NCI-H146 treated with DMSO at 0.1 percent for 48 hours (cell line): ENCODE measurements around the gene ROCK2.
"Not testable (repeated sequence)": the region's sequence is repeated elsewhere in the genome, so short reads cannot be mapped to it uniquely, and the experiment has no call there.

Experiments used
- DNase-seq: peaks from one replicate; lab custom pipeline; 2025; ENCODE audit not compliant: unreplicated experiment; lab: John Stamatoyannopoulos, UW

Gene ROCK2

DNA sequence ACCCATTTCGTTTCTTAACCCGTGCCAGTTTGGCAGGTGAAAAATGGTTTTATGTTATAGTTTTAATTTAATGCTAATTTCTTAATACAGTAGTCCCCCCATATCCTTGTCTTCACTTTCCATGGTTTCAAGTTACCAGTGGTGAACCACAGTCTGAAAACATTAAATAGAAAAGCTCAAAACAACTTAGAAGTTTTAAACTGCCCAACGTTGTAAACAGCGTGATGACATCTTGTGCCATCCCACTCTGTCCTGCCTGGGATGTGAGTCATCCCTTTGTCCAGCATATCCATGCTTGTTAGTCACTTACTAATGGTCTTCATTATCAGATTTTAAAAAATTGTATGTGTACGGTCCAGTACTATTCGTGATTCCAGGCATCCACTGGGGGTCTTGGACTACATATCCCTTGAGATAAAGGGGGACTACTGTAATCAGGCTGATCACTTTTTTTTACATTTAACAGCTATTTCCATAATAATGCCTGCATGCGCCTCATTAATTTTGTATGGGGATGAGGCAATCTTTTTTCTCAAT, 157.3 kb downstream of the ROCK2 start:
- no peak for DNase-seq

DNA sequence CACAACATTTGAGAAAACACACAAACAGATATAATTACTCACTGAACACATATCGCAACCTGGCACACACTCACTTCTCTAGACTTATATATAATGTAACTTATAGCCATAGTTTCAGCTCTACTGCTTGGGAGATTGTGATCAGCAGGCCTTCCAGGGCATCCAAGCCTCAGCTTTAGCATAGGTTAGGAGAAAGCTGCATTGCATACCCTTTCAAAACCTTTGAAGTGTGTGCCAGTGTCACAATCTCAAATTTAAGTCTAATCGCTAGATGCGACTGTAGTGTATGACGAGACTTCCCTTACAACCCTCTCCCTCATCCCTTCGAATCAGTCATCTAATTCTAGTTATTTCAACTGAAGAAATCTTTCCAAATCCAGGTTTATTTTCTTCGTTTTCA, 158.3 kb downstream of the ROCK2 start:
- no peak for DNase-seq

DNA sequence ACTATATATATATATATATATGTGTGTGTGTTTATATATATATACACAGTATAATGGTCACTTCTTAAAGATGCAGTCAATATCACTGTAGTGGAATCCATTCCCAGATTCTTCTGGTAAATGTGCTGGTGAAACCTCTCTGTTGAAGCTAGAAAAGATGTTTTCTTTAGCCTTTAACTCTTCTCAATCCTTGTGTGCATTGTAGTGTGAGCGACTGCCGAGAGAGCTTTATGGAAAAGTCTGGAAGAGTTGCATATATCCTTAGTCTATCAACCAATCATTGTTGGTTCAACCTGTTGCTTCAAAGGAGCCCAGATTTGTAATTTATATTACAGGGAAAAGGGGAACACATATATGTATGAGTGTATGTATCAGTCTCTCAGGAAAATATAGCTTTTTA, 161.5 kb downstream of the ROCK2 start:
- no peak for DNase-seq

DNA sequence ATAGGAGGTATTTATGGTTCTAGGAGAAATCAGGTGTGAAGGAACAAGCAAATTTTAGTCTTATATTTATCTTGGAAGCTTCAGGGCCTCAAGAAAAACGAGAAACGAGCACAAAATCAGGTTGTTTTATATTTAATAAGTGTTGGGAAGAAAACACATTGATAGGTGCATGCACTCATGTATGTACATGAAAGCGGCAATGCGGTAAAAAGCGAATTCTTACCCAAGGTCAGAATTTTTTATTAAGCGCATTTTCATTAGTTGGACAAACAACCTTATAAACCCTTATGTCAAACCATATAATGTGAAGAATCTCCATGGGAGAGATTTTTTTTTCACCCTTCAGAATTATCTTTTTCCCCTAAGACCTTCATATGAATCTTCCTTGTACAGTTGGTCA, 163.8 kb downstream of the ROCK2 start:
- DNase-seq: no peak

DNA sequence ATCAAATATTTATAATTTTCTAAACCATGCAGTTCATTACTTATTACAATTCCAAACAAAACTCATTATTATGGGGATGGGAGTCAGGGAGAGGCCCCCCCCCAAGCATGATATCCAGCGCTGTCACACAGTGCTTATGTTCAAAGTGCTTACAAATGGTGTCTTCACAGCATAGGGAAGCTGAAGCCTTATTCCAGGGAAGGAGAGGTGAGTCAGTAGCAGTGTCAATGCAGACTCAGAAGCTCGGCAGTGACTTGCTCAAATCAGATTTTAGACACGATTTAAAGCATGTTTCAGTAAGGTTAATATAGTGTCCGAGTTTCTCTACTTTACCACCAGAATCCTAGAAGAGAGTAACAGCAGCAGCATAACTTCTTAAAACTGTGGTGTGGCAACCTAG, 164.5 kb downstream of the ROCK2 start:
- DNase-seq: no peak

DNA sequence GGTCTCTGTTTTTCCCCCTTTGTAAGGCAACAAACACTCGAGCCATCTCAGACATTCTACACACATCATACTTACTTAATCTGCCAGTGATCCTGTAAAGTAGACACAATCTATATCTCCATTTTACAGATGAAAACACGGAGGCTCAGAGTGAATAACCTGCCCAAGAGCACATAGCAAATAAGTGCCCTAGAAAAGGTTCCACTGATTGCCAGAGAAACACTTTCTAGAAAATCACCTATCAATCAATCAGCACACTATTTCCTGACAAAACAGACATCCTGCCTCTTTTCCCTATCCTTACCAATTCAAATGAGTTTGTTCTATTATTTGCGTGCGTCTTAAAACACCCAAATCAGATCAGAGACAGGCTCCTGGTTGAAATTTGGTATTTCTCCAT, 165.2 kb downstream of the ROCK2 start:
- no peak for DNase-seq

DNA sequence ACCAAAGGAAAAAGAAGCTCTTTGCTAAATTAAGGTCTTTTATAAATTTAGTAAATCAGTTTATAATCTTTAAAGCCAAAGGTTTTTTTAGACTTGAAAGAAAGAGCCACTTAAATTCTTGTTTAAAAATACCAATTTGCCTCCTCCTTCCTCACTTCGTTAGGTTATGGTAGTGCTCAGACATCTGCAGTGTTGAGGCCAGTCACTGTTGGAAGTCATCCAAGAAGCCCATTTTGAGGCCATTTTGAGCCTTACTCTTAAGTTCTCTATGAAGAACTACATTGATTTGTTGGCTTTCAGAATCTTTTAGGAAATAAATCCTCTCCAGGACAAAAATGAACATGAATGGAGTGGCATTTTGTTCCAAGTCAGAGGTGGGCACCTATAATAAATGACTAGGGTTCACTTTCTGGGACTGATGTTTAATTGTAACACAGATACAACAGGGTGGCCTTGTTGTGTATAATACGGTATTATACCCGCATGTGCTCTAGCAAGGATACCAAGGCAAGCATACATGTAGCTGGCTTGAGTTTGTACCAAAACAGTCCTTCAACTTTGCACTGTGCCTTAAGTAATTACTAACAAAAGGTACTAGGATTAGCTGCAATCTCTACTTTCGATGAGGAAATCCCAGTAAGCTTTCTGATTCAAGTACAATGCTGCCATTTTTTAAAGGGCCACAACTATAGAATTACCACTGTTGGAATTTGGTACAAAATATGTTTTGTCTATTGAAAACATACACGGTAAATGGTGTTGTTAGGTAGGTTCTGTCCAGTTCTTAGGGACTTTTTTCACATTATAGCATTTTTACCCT, 166.4 kb downstream of the ROCK2 start:
- DNase-seq: no peak

DNA sequence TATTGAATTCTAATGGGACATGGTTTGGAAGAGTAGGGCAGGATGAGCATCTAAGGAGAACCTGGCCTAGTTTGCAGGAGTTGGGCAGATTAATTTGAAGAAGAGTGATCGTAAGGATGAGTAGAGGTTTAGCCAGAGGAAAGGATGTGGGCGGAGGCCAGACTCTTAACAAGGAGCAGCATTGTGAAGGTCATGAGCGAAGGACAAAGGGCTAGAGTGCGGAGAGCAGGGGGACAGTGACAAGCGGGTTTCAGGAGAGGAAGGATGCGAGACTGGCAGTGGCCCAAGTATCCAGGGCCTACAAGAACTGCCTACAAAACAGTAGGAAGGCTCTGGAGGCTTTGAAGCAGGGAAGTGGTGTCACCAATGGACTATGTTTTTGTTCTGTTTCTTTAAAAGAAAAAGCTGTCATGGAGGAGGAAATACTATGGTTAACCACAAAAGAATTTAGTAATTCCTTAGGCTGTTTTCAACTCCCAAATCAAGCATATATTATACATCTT, 169.1 kb downstream of the ROCK2 start:
- DNase-seq: no peak

DNA sequence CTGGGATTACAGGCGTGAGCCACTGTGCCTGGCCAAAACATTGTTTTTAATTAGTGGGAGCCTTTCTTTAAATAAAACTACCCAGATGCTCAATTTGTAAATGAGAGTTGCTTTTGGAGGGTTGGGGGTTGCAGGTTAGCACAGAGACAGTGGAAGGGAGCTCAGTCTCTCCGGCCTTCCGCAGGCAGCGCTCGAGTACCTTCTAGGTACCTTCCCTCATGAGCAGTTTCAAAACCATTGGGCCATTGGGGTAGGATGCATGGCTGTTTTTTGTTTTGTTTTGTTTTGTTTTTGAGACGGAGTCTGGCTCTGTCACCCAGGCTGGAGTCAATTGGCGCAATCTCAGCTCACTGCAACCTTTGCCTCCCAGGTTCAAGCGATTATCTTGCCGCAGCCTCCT, 170.2 kb downstream of the ROCK2 start:
- no peak for DNase-seq

DNA sequence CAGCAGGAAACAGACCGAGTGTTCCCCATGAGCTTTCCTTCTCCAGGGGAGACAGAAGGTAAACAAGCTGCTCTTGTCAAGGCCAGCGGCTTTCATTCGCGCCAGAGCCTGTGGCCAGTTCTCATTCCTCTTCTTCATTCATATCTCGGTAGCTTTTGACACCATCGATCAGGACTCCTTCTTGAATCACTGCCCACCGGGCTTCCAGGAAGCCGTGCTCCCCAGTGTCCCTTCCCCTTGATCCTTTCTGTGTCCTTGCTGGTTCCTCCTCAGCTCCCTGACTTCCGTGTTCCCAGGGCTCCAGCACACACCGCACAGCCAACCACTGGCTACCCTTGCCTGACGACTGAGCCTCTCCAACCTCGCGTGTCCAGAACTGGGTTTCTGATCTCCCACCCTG, 175.1 kb downstream of the ROCK2 start:
- no peak for DNase-seq

DNA sequence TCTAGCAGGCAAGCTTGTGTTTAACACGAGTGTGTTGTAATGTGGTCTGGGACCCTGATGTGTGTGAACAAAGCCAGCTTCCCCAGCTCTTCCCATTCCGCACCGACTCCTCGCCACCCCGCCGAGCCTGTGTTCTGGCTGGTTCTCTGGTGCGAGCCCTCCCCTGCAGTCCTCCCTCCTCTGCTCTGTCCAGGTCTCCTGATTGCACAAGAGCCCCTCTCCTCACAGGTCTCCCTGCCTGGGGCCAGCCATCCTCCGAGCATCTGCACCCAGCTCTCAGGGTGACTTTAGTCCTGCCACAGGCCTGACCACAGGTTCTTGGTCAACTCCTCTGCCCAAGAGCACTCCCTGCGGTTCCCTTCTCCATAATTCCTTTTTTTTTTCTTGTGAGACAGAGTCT, 175.9 kb downstream of the ROCK2 start:
- no peak for DNase-seq

DNA sequence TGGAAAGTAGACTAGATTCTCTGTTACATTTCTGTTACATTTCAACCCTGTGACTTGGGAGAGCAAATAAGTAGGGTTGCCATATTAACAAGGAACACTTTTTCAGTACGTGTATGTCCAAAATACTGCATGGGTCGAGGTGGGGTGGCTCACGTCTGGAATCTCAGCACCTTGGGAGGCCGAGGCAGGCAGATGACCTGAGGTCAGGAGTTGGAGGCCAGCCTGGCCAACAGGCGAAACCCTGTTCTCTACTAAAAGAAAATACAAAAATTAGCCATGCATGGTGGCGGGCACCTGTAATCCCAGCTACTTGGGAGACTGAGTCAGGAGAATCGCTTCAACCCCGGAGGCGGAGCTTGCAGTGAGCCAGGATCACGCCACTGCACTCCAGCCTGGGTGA, 178.0 kb downstream of the ROCK2 start:
- DNase-seq: no peak

DNA sequence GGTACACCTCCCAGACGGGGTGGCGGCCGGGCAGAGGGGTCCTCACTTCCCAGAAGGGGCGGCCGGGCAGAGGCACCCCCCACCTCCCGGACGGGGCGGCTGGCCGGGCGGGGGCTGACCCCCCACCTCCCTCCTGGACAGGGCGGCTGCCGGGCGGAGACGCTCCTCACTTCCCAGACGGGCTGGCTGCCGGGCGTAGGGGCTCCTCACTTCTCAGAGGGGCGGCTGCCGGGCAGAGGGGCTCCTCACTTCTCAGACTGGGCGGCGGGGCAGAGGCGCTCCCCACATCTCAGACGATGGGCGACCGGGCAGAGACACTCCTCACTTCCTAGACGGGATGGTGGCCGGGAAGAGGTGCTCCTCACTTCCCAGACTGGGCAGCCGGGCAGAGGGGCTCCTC, 179.4 kb downstream of the ROCK2 start:
- DNase-seq: not testable (repeated sequence)

DNA sequence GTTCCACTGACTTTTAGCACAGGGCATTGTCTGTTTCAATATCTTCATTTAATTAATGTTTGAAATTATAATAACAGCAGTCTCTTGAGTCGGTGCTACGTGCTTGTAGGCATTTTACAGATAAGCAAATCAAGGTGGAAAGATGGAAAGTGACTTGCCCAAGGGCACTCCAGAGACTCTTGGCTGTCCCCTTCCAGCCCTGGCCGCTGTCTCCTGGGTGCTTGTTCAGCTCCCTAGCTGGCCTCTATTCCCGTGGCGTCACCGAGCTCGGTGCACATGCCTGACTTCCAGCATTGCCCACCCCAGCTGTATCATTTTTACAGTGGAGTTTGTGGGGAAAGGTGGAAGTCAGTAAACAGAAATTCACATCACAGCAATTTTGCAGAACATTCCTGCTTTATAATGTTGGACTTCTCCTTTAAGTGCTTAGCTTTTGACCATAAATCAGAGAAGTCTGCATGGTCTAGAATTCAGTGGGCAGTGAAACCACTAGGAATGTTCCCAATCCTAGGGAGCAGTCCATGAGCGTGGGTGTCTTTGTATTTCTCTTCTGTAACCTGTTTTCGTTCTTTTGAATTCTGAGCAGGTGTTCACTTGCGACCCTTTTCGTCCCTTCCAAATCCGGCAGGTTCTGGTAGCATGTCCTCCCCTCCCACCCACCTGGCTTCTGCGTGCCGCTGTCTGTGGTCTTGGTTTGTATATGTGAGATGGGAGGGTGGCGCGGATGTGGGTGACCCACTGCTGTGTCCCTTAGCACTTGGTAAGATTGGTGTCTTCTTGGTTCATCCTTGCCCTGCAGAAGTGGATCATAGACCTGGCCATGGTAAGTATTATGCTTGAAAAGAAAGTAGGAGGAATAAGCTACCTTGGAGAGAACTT, 180.8 kb downstream of the ROCK2 start:
- no peak for DNase-seq

DNA sequence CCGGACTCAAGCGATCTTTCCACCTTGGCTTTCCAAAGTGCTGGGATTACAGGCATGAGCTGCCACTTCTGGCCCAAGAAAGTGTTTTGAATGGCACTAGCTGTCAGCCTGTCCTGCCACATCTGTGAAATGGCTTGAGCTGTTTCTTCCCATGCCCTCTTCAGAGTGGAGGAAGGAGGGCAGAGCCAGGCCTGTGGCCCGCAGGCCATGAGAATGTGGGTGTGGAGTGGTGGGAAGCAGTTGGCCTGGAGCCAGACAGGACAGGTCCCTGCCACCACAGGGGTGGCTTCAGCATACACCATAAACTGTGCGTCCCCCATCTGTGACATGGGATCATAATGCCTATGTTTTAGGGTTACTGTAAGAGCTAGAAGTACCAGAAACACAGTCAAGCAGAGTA, 182.7 kb downstream of the ROCK2 start:
- DNase-seq: no peak

DNA sequence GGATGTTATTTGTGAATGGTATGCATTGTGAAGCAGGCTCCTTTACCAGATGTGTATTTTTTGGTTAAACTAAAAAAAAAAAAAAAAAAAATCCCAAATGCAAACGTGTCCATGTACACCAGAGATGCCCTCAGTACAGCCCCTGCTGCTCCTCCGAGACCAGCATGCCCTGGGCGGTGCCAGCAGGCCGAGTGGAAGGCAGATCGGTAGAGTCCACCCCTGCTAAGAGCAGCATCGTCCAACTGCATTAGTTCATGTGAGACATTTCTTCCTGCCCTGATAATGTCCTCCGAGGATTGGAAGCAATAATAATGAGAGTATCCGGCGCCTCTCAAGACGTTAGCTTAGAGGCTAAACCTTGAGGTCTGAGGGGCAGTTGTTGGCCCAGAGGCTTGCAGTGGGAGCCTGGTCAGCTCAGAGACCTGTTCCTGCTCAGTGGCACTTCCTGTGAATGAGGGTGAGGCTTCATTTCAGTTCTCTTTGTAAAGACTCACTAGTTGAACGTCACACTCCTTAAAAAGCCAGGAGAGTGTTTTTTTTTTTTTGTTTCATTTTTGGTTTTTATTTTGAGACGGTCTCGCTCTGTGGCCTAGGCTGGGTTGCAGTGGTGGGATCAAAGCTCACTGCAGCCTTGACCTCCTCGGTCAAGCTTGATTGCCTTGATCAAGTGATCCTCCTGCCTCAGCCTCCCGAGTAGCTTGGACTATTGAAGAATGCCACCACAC, 183.5 kb downstream of the ROCK2 start:
- DNase-seq: no peak

DNA sequence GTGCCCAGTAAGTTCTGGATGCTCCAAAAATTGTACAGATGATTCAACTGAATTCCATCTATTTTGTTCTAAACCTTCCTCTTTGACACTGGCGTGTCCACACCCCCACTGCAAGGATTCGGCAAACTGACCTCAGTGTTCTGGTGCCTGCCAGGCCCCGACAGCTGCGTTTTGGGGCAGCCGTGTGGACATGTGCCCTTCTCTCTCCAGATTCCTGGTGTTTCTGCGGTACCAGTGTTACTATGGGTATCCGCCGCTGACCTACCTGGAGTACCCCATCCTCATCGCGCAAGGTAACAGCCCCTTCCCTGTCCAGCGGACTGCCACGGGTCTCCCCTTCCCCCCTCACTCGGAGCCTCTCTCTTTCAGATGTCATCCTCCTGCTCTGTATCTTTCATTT, 184.2 kb downstream of the ROCK2 start:
- DNase-seq: no peak

DNA sequence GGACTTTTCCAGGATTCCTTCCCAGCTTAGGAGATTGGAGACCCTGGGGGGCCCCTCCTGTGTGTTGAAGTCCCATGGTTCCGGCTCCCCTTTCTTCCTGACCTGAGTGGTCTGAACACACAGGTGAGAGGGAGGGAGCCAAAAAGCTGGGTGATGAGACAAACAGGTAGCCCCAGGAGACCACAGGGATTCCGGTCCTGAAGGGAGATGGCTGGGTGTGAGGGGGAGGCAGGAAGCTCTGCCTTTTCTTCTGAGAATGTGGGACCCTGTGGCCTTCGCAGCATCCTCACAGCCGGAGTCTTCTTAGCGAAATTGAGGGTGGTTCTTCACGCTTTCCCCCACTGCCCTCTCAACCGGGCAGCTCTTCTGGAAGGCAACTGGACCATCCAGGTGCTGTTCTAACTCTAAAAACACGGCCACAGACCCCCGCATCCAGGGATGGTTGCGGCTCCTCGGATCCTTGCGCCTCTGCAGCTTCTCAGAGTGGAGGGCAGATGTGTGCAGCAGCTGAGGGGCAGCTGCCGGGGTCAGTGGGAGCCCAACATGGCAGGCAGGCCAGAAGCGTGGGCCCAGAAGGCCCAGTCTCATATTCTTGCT, 184.8 kb downstream of the ROCK2 start:
- no peak for DNase-seq

DNA sequence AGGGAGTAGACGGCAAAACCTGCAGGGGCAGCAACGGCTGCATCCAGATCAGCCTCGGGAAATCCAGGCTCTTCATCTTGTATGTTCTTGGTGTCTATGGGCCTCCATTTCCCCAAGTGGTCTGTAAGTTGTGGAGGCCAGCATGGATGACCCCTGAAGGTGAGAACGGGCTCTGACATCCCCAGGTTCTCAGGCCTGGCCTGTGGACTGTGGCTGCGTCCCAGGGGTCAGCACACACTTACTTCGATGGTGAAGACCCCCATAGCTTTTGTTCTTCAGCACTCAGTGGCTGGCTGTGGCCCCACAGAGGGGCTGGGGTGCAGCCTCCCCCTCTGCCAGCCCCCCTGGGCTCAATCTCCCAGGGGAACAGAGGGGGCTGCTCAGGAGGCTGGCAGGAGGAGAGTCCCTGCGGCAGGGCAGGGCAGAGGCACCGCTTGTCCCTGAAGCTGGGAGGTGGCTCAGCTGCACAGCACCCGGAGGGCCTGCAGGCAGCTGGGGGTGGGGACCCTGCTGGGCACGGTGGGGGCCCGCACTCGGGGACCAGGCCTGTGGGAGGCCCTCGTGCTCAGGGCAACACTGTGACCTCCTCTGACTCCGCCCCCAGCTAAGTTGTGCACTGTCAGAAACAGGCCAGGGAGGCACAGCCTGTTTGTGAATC, 185.4 kb downstream of the ROCK2 start:
- DNase-seq: no peak

DNA sequence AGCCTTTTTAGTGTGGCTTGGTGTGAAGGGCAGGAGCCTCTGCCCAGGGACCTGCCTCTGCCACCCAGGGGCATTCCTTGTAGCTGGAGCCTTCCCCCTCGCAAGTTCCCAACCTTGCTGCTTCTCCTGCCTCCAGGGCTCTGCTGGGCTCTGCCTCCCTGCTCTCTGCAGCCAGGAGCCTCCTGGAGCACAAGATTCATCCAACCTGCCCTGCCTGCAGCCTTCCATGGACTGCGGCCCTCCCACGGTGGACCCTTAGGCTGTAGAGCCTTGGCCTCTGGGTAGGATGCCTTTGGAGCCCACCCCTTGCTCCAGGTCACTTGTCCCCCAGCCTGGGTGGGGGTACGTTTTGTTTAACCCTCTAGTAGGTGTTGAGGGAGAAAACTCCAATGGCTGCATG, 186.7 kb downstream of the ROCK2 start:
- no peak for DNase-seq
